Stimulated activated memory B cell treated with anti-CD40 and anti-IgM and Interleukin-4, amounts not matched to agents 10 μg/mL and 1 μg/mL and 100 μg/mL, for 72 hours (primary cell): ENCODE results near the gene GCK.

Source experiments
- ATAC-seq: fragments of 150-1000 bp; cut with Tn5 transposase; 2 replicates; pipeline ENCODE4 v1.10.0; 2021
- H3K27ac Mint-ChIP-seq: one replicate; pipeline ENCODE4 v1.8.0; 2022; ENCODE audit warnings: mild to moderate bottlenecking, mixed read lengths
- H3K27me3 Mint-ChIP-seq: one replicate; pipeline ENCODE4 v1.8.0; 2022; ENCODE audit warnings: mixed read lengths
- H3K36me3 Mint-ChIP-seq: one replicate; pipeline ENCODE4 v1.8.0; 2022; ENCODE audit warnings: mixed read lengths
- H3K4me1 Mint-ChIP-seq: one replicate; pipeline ENCODE4 v1.8.0; 2022; ENCODE audit warnings: mixed read lengths
- H3K4me3 Mint-ChIP-seq: one replicate; pipeline ENCODE4 v1.8.0; 2022; ENCODE audit warnings: mild to moderate bottlenecking, moderate library complexity, mixed read lengths
- H3K9me3 Mint-ChIP-seq: one replicate; pipeline ENCODE4 v1.8.0; 2022; ENCODE audit warnings: mixed read lengths

GCK gene

DNA sequence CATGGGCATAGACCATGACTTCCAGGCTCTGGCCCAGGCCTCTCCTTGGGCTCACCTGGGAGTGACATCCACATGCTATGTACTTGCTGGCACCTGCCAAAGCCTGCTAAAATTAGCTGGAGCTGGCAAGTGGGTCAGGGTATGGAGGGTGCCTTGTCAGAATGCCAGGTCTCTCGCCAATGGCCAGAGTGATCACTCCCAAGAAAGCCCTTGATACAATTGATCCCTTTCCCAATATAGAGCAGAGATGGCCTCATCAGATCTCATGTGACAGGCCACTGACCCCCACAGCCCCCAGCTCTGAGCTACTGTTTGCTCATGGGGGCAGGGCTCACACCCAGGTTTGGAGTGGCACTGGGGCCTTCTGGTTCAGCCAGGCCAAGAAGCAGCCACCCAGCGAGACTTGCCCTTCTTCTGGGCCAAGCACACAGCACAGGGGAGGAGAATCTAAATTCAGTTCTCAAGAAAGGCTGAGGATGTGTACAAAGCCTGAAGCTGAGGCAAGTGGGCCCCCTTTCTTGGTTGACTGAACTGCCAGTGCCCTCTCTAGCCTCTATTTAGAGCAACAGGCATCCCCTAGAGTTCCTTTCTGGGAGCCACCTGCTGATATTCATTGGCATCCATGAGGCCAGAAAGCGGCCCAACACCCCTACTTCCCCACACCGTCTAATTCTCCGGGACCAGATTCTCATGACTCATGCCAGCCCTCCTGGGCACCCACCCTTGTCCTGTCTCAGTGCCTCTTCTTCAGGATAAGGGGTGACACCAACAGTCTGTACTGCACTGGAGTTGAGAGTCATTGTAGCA lies 29.2 kb downstream of the GCK start:
- H3K9me3 Mint-ChIP-seq, result peaks cover 6% of the 10 kb centered on the region
- H3K4me3 Mint-ChIP-seq, result no peak overlapping the region
- H3K27ac Mint-ChIP-seq, result no peak overlapping the region
- H3K4me1 Mint-ChIP-seq, result no peaks in the 10 kb centered on the region
- H3K27me3 Mint-ChIP-seq, result no peaks in the 10 kb centered on the region
- H3K36me3 Mint-ChIP-seq, result peaks cover 5% of the 10 kb centered on the region
- ATAC-seq, result no peak

GRCh38 chr7:44158873-44159631 lies 30.2 kb downstream of the GCK start:
- ATAC-seq, result no peak
- Mint-ChIP-seq H3K27me3 (no peaks in the 10 kb centered on the region), H3K36me3 (no peaks in the 10 kb centered on the region), H3K9me3 (no peaks in the 10 kb centered on the region), H3K27ac (no peak overlapping the region), H3K4me1 (no peaks in the 10 kb centered on the region), H3K4me3 (no peak overlapping the region)

DNA sequence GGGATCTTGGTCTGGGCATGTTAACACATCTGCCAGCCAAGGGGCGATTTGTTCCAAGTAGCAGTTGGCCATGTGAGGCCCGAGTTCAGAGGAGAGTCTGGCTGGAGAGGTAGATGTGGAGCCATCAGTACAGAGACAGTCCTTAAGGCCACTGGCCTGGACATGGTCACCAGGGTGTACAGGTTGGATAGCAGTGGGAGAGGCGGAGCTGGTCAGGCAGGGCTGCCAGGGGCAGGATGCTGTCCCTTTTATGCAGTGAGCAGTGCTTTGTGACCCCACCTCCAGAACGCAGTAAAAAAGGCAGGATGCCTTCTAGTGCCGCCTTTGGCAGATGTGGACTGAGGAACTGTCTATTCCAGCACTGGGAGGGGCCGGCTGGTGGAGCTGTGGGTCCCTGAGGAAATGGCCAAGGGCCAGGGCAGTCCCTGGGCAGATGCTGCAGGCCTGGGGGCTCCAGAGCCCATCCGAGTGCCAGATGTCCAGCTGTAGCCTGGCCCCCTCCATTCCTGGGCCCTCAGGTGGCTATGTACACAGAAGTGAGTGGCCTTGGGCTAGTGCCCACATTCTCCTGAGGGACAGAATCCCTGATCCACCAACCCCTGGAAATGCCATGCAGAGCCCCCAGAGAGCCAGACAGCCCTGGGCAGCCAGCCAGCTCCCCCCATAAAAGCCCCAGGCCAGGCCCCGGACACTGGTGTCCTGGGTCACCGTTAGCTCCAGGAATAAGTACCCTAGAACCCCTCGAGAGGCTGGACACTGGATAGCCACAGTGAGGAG lies 31.0 kb downstream of the GCK start:
- no peaks in the 10 kb centered on the region for H3K4me1 Mint-ChIP-seq
- no peak overlapping the region for H3K27ac Mint-ChIP-seq
- ATAC-seq, result no peak
- no peaks in the 10 kb centered on the region for H3K27me3 Mint-ChIP-seq
- no peaks in the 10 kb centered on the region for H3K36me3 Mint-ChIP-seq
- H3K4me3 Mint-ChIP-seq, result no peak overlapping the region
- no peaks in the 10 kb centered on the region for H3K9me3 Mint-ChIP-seq

DNA sequence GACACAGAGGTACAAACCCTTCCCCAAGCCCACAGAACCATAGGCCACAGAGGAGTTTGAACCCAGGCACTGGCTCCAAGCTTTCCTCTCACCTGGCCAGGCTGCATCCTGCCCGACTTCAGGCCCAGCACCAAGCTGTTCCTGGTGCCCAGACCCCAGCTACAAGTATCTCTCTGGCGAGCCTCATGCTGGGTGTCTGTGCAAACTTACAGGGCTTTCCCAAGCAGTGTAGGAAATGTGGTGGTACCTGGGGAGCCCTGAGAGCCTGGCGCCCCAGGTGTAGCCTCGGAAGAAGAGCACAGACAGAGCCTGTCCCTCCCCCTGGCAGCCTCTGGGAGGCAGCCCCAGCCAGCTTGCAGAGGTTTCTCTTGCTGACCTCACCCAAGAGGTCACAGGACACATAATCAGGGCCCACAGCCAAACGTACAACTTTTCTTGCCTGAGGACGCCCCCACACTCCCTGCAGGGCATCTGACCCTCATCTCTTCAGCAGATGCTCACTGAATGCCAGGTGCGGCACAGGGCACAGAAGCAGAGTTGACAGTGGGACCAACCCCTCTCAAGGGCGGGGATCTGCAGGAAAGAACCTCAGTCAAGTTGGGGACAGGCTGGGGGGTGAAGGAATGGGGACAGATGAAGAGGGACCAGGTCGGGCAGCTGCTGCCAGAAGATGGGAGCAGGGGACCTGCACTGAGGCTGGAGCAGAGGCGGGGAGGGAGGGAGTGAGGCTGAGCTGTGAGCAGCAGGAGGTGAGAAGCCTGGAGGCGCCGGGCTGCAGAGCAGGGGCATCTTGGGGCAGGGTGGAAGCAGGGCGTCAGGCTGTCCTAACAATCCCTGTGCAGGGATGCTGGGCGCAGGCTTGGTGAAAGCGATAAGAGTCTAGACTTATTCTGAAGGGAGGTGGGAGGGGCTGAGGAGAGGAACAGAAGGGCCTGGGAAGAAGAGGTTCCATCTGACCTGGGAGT lies 31.8 kb downstream of the GCK start:
- Mint-ChIP-seq H3K9me3 (no peaks in the 10 kb centered on the region), H3K4me1 (no peaks in the 10 kb centered on the region), H3K27ac (no peak overlapping the region), H3K27me3 (no peaks in the 10 kb centered on the region), H3K36me3 (no peaks in the 10 kb centered on the region), H3K4me3 (no peak overlapping the region)
- no peak for ATAC-seq

GRCh38 chr7:44156453-44157010 lies 32.7 kb downstream of the GCK start:
- no peak for ATAC-seq
- H3K4me1 Mint-ChIP-seq, result no peaks in the 10 kb centered on the region
- H3K36me3 Mint-ChIP-seq, result no peaks in the 10 kb centered on the region
- no peaks in the 10 kb centered on the region for H3K9me3 Mint-ChIP-seq
- no peaks in the 10 kb centered on the region for H3K27me3 Mint-ChIP-seq
- H3K27ac Mint-ChIP-seq, result no peak overlapping the region
- no peak overlapping the region for H3K4me3 Mint-ChIP-seq

- no peak for ATAC-seq
- Mint-ChIP-seq H3K4me3 (no peak overlapping the region), H3K4me1 (peaks cover 3% of the 10 kb centered on the region), H3K27me3 (no peaks in the 10 kb centered on the region), H3K27ac (no peak overlapping the region), H3K9me3 (no peaks in the 10 kb centered on the region), H3K36me3 (no peaks in the 10 kb centered on the region)
Measured at GRCh38 chr7:44155191-44156185, 33.8 kb downstream of the GCK start.

DNA sequence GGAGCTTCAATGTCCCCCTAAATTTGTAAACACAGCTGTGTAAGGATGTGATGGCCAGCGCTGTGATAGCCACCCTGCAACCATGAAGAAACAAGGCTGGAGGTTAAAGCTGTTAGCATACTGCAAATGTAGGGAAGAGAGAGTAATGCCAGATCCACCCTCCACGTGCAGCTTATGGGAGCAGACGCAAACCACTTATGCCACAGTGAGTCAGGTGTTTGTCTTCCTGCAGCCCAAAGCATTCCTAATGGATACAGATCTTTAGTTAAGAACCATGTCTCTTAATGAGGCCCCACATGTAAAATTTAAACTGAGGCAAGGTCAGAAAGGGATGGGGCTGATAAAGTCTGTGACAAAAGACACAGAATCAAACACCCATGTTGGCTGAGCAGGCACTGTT lies 34.5 kb downstream of the GCK start:
- Mint-ChIP-seq H3K4me1 (peaks cover 8% of the 10 kb centered on the region), H3K27ac (no peak overlapping the region), H3K27me3 (no peaks in the 10 kb centered on the region), H3K9me3 (no peaks in the 10 kb centered on the region), H3K4me3 (no peak overlapping the region), H3K36me3 (no peaks in the 10 kb centered on the region)
- no peak for ATAC-seq

GRCh38 chr7:44153948-44154335 lies 35.3 kb downstream of the GCK start:
- no peak for ATAC-seq
- H3K27ac Mint-ChIP-seq, result no peak overlapping the region
- no peaks in the 10 kb centered on the region for H3K9me3 Mint-ChIP-seq
- H3K4me3 Mint-ChIP-seq, result no peak overlapping the region
- H3K36me3 Mint-ChIP-seq, result no peaks in the 10 kb centered on the region
- H3K4me1 Mint-ChIP-seq, result peaks cover 8% of the 10 kb centered on the region
- no peaks in the 10 kb centered on the region for H3K27me3 Mint-ChIP-seq

- Mint-ChIP-seq H3K27ac (no peak overlapping the region), H3K36me3 (no peaks in the 10 kb centered on the region), H3K9me3 (no peaks in the 10 kb centered on the region), H3K27me3 (no peaks in the 10 kb centered on the region), H3K4me3 (no peak overlapping the region), H3K4me1 (peaks cover 8% of the 10 kb centered on the region)
- no peak for ATAC-seq
Measured at GRCh38 chr7:44152971-44153947, 36.0 kb downstream of the GCK start.

GRCh38 chr7:44151956-44152355 lies 37.3 kb downstream of the GCK start:
- H3K27ac Mint-ChIP-seq, result no peak overlapping the region
- no peaks in the 10 kb centered on the region for H3K27me3 Mint-ChIP-seq
- H3K4me1 Mint-ChIP-seq, result peaks cover 8% of the 10 kb centered on the region
- H3K9me3 Mint-ChIP-seq, result no peaks in the 10 kb centered on the region
- no peak for ATAC-seq
- no peaks in the 10 kb centered on the region for H3K36me3 Mint-ChIP-seq
- H3K4me3 Mint-ChIP-seq, result no peak overlapping the region

- no peak overlapping the region for H3K27ac Mint-ChIP-seq
- no peaks in the 10 kb centered on the region for H3K36me3 Mint-ChIP-seq
- H3K9me3 Mint-ChIP-seq, result no peaks in the 10 kb centered on the region
- no peaks in the 10 kb centered on the region for H3K27me3 Mint-ChIP-seq
- no peak for ATAC-seq
- no peak overlapping the region for H3K4me3 Mint-ChIP-seq
- peaks cover 13% of the 10 kb centered on the region for H3K4me1 Mint-ChIP-seq
Measured at GRCh38 chr7:44150966-44151941, 38.0 kb downstream of the GCK start.

- H3K36me3 Mint-ChIP-seq, result no peaks in the 10 kb centered on the region
- no peak overlapping the region for H3K4me3 Mint-ChIP-seq
- no peak overlapping the region for H3K27ac Mint-ChIP-seq
- H3K9me3 Mint-ChIP-seq, result no peaks in the 10 kb centered on the region
- H3K27me3 Mint-ChIP-seq, result peaks cover 4% of the 10 kb centered on the region
- peak; percentile 85 for ATAC-seq
- peaks cover 18% of the 10 kb centered on the region for H3K4me1 Mint-ChIP-seq
Measured at GRCh38 chr7:44150466-44150832, 38.8 kb downstream of the GCK start.
